Measurements from ENCODE around the gene UFD1. TPM values are rescaled to one million over a fixed set of nuclear protein-coding genes. Genes with fewer than 3 reads are reported as not detected.

The UFD1 gene
- total and polyA plus RNA-seq, 2 donors (not counting 1 experiment from before 2014, with no cell fraction given): 43.5 to 70.1 TPM

DNA sequence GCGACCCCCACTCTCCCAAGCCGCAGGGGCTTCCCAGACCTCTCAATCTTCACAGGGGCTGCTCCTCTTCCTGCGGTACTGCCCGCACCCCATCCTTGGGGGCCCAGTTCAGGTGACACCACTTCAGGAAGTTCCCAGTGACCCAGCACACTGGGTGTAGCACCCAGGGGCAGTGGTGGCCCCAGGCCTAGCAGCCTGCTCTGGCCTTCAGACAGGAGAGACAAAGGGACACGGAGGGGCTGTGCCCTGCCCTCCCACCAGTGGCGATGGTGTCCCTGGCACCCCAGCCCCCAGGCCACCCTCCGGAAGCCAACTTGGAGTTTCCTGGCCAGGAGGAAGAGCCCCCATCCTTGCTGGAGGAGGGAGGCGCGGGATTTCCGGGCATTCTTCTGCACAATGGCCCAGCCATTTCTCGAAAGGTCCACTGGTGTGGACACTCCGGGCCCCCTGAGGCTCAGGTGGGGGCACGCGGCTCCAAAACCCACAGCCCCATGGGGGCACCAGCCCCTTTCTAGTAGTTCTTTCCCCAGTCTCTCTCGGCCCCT lies 46.2 kb upstream of the UFD1 start:
- ChIA-PET CTCF (no interaction called here), POLR2A (no interaction called here)
- Histone ChIP-seq H3K27me3 (replicated peaks in 1 of 4; ENCODE audit: control extremely low read depth in 1 of 4, control insufficient read depth in 3 of 4, insufficient read depth in 4 of 4, low read length in 3 of 4) (peaks cover 0 to 37% (median 5%) of the 10 kb centered on the region in 4 experiments), H4K20me1 (ENCODE audit: control insufficient read depth, insufficient read depth, low read length, poor library complexity, severe bottlenecking) (no peaks in the 10 kb centered on the region), H3K9ac (ENCODE audit: low read length) (no peak overlapping the region), H3K9me3 (ENCODE audit: control extremely low read depth in 1 of 3, control insufficient read depth in 2 of 3, insufficient read depth in 1 of 3, low read length in 2 of 3) (peaks cover 0 to 2% (median 0%) of the 10 kb centered on the region in 3 donors), H3K4me2 (replicated peaks; ENCODE audit: low read depth, low read length, poor library complexity, severe bottlenecking) (no peak overlapping the region), H3K4me1 (ENCODE audit: control insufficient read depth in 2 of 2, insufficient read depth in 2 of 2, low read length in 2 of 2) (peaks cover 8 to 22% of the 10 kb centered on the region in 2 donors), H3K27ac (ENCODE audit: low read length in 2 of 2) (no peak overlapping the region), H3K4me3 (ENCODE audit: control extremely low read depth in 1 of 5, extremely low read depth in 1 of 5, insufficient read depth in 1 of 5, low read depth in 2 of 5, low read length in 4 of 5) (no peak overlapping the region), H3K79me2 (ENCODE audit: control insufficient read depth, insufficient read depth, low read length) (no peaks in the 10 kb centered on the region), H3K36me3 (replicated peaks in 1 of 2; ENCODE audit: control extremely low read depth in 1 of 2, control insufficient read depth in 1 of 2, extremely low read depth in 1 of 2, insufficient read depth in 2 of 2, low read length in 1 of 2) (no peaks in the 10 kb centered on the region), H2AFZ (ENCODE audit: insufficient read depth, low read depth, low read length, poor library complexity, severe bottlenecking) (no peak overlapping the region)
- TF ChIP-seq, protein P1, sequence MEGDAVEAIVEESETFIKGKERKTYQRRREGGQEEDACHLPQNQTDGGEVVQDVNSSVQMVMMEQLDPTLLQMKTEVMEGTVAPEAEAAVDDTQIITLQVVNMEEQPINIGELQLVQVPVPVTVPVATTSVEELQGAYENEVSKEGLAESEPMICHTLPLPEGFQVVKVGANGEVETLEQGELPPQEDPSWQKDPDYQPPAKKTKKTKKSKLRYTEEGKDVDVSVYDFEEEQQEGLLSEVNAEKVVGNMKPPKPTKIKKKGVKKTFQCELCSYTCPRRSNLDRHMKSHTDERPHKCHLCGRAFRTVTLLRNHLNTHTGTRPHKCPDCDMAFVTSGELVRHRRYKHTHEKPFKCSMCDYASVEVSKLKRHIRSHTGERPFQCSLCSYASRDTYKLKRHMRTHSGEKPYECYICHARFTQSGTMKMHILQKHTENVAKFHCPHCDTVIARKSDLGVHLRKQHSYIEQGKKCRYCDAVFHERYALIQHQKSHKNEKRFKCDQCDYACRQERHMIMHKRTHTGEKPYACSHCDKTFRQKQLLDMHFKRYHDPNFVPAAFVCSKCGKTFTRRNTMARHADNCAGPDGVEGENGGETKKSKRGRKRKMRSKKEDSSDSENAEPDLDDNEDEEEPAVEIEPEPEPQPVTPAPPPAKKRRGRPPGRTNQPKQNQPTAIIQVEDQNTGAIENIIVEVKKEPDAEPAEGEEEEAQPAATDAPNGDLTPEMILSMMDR (IDR thresholded peaks at IDR 0.05): no peak
- Mint-ChIP-seq H3K4me1 (peaks cover 12% of the 10 kb centered on the region), H3K27ac (no peak overlapping the region), H3K27me3 (peaks cover 26% of the 10 kb centered on the region), H3K4me3 (peak overlapping the region; percentile 37), H3K9me3 (ENCODE audit: insufficient read depth) (no peaks in the 10 kb centered on the region)
- intact Hi-C loops (cut with micrococcal nuclease): no loop called here
- WGBS (ENCODE audit: insufficient coverage): 86% methylated on average over 15 of the region's 15 CpGs
- ATAC-seq (ENCODE audit: low read depth) (no peak), DNase-seq (no peak)

- H3K4me3 ChIP-seq (ENCODE audit: control extremely low read depth in 1 of 5, extremely low read depth in 1 of 5, insufficient read depth in 1 of 5, low read depth in 2 of 5, low read length in 4 of 5): peak within 1 kb of the TSS in 1 of 5 experiments; percentile 5
- POLR2A ChIA-PET: no interaction called here
- CTCF ChIA-PET: no interaction called here
- TF ChIP-seq, protein P1 (IDR thresholded peaks at IDR 0.05): no peak
- TF ChIP-seq EZH2 (IDR thresholded peaks at IDR 0.05; ENCODE audit: borderline replicate concordance, insufficient read depth, low read depth, low read length, poor library complexity, severe bottlenecking): no peak
- H3K36me3 ChIP-seq (replicated peaks in 1 of 2; ENCODE audit: control extremely low read depth in 1 of 2, control insufficient read depth in 1 of 2, extremely low read depth in 1 of 2, insufficient read depth in 2 of 2, low read length in 1 of 2): no peaks in the 10 kb centered on the region
- Mint-ChIP-seq H3K9me3 (ENCODE audit: insufficient read depth) (no peaks in the 10 kb centered on the region), H3K27ac (no peak within 1 kb of the TSS), H3K4me1 (peaks cover 12% of the 10 kb centered on the region), H3K27me3 (peaks cover 26% of the 10 kb centered on the region), H3K4me3 (peak within 1 kb of the TSS; percentile 64)
- peaks cover 0 to 37% (median 5%) of the 10 kb centered on the region in 4 experiments for H3K27me3 ChIP-seq (replicated peaks in 1 of 4; ENCODE audit: control extremely low read depth in 1 of 4, control insufficient read depth in 3 of 4, insufficient read depth in 4 of 4, low read length in 3 of 4)
- peaks cover 8 to 22% of the 10 kb centered on the region in 2 donors for H3K4me1 ChIP-seq (ENCODE audit: control insufficient read depth in 2 of 2, insufficient read depth in 2 of 2, low read length in 2 of 2)
- 9% methylated on average over 69 of the region's 69 CpGs for WGBS (ENCODE audit: insufficient coverage)
- H4K20me1 ChIP-seq (ENCODE audit: control insufficient read depth, insufficient read depth, low read length, poor library complexity, severe bottlenecking): no peaks in the 10 kb centered on the region
- no peak within 1 kb of the TSS for H3K27ac ChIP-seq (ENCODE audit: low read length in 2 of 2)
- intact Hi-C loops (cut with micrococcal nuclease): no loop called here
- ATAC-seq (ENCODE audit: low read depth) (no peak), DNase-seq (no peak)
- H3K9me3 ChIP-seq (ENCODE audit: control extremely low read depth in 1 of 3, control insufficient read depth in 2 of 3, insufficient read depth in 1 of 3, low read length in 2 of 3): peaks cover 0 to 2% (median 0%) of the 10 kb centered on the region in 3 donors
- peak within 1 kb of the TSS; percentile 54 for H3K4me2 ChIP-seq (replicated peaks; ENCODE audit: low read depth, low read length, poor library complexity, severe bottlenecking)
- H2AFZ ChIP-seq (ENCODE audit: insufficient read depth, low read depth, low read length, poor library complexity, severe bottlenecking): no peak within 1 kb of the TSS
- H3K79me2 ChIP-seq (ENCODE audit: control insufficient read depth, insufficient read depth, low read length): no peaks in the 10 kb centered on the region
- H3K9ac ChIP-seq (ENCODE audit: low read length): peak within 1 kb of the TSS; percentile 7
These were observed 45.5 kb upstream of the UFD1 start, which contains the start of gene CLDN5 for GRCh38 chr22:19524170-19525115. CLDN5 (minus strand) TSS chr22:19524410; CDS start chr22:19524255, 155 bp downstream.
